Suprapubic skin (tissue), 4 donors: Measurements from ENCODE around the gene TMEM95.

ENCODE experiments used
- POLR2A ChIP-seq, 2 donors: fragments of 450-650 bp; IDR thresholded peaks; one replicate each; pipeline ENCODE4 v1.6.1; 2017; ENCODE audit warnings: antibody characterized with exemption in 2 of 2, mild to moderate bottlenecking in 2 of 2, moderate library complexity in 2 of 2
- POLR2AphosphoS5 ChIP-seq, 3 donors: sonication (generic); formaldehyde crosslinking; IDR thresholded peaks; one replicate each; pipeline ENCODE4 v1.6.1; 2017; ENCODE audit warnings: antibody characterized with exemption in 3 of 3
- TF ChIP-seq, protein P1 (sequence below), 2 donors: fragments of 200-600 bp in 1 of 2; fragments of 450-650 bp in 1 of 2; sonication (generic) in 1 of 2; IDR thresholded peaks; one replicate each; pipeline ENCODE4 v1.5.1; 2016 to 2019; ENCODE audit warnings: antibody characterized with exemption in 2 of 2, mild to moderate bottlenecking in 1 of 2, moderate library complexity in 1 of 2

DNA sequence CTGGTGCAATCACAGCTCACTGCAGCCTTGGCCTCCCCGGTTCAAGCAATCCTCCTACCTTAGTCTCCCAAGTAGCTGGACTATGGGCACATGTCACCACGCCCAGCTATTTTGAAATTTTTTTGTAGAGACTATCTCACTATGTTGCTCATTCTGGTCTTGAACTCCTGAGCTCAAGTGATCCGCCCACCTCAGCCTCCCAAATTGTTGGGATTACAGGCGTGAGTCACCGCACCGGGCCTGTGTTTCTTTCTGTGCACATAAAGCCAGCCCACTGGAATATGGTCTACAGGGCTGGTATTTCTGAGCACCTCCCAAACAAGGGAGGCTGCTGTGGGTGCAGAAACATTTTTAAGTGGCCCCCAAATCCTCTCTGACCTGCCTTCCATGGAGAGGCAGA lies 8.4 kb downstream of the TMEM95 start:
- TF ChIP-seq, protein P1, sequence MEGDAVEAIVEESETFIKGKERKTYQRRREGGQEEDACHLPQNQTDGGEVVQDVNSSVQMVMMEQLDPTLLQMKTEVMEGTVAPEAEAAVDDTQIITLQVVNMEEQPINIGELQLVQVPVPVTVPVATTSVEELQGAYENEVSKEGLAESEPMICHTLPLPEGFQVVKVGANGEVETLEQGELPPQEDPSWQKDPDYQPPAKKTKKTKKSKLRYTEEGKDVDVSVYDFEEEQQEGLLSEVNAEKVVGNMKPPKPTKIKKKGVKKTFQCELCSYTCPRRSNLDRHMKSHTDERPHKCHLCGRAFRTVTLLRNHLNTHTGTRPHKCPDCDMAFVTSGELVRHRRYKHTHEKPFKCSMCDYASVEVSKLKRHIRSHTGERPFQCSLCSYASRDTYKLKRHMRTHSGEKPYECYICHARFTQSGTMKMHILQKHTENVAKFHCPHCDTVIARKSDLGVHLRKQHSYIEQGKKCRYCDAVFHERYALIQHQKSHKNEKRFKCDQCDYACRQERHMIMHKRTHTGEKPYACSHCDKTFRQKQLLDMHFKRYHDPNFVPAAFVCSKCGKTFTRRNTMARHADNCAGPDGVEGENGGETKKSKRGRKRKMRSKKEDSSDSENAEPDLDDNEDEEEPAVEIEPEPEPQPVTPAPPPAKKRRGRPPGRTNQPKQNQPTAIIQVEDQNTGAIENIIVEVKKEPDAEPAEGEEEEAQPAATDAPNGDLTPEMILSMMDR (IDR thresholded peaks at IDR 0.05): no peak
- TF ChIP-seq POLR2A (IDR thresholded peaks at IDR 0.05) (no peak), POLR2AphosphoS5 (IDR thresholded peaks at IDR 0.05) (no peak)
